ENCODE measurements around the gene PLGRKT. TPM values are rescaled to one million over a fixed set of nuclear protein-coding genes. Genes with fewer than 3 reads are reported as not detected.

The PLGRKT gene
- total RNA-seq, 4 donors from 2014 or later, result 6.9 to 18.5 (median 13.4) TPM

- Histone ChIP-seq H3K9me3 (no peaks in the 10 kb centered on the region), H3K4me3 (no peak overlapping the region), H3K4me1 (peaks cover 23% of the 10 kb centered on the region), H3K27ac (no peak overlapping the region), H3K27me3 (no peaks in the 10 kb centered on the region), H3K36me3 (peaks cover 2% of the 10 kb centered on the region)
- no peak for TF ChIP-seq EP300 (IDR thresholded peaks at IDR 0.05)
- DNase-seq (ENCODE audit: low spot score in 2 of 2), result no peak
- 88% methylated on average over 1 of the region's 1 CpG for WGBS
Observed at GRCh38 chr9:5452286-5452609, 14.5 kb upstream of the PLGRKT start.

DNA sequence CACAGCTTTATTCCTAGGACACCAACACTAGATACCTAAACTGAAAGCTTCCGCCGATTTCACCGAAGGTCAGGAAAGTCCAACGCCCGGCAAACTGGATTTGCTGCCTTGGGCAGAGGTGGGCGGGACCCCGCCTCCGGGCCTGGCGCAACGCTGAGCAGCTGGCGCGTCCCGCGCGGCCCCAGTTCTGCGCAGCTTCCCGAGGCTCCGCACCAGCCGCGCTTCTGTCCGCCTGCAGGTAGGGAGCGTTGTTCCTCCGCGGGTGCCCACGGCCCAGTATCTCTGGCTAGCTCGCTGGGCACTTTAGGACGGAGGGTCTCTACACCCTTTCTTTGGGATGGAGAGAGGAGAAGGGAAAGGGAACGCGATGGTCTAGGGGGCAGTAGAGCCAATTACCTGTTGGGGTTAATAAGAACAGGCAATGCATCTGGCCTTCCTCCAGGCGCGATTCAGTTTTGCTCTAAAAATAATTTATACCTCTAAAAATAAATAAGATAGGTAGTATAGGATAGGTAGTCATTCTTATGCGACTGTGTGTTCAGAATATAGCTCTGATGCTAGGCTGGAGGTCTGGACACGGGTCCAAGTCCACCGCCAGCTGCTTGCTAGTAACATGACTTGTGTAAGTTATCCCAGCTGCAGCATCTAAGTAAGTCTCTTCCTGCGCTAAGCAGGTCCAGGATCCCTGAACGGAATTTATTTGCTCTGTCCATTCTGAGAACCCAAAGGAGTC lies 12.8 kb upstream of the PLGRKT start, which contains the start of gene CD274:
Gene CD274, plus strand, starts transcription at position 184 of the 733 bp plus-strand sequence. CDS start 5,572 bp downstream, outside the sequence.
- TF ChIP-seq, protein P1, sequence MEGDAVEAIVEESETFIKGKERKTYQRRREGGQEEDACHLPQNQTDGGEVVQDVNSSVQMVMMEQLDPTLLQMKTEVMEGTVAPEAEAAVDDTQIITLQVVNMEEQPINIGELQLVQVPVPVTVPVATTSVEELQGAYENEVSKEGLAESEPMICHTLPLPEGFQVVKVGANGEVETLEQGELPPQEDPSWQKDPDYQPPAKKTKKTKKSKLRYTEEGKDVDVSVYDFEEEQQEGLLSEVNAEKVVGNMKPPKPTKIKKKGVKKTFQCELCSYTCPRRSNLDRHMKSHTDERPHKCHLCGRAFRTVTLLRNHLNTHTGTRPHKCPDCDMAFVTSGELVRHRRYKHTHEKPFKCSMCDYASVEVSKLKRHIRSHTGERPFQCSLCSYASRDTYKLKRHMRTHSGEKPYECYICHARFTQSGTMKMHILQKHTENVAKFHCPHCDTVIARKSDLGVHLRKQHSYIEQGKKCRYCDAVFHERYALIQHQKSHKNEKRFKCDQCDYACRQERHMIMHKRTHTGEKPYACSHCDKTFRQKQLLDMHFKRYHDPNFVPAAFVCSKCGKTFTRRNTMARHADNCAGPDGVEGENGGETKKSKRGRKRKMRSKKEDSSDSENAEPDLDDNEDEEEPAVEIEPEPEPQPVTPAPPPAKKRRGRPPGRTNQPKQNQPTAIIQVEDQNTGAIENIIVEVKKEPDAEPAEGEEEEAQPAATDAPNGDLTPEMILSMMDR (IDR thresholded peaks at IDR 0.05), result peak; percentile 27 to 69
- TF ChIP-seq EP300 (IDR thresholded peaks at IDR 0.05), result peak; percentile 23
- peak in 1 of 2 donors; percentile 32 for TF ChIP-seq POLR2A (IDR thresholded peaks at IDR 0.05)
- peak in 2 of 3 donors; percentile 46 to 88 for TF ChIP-seq POLR2AphosphoS5 (IDR thresholded peaks at IDR 0.05)
- WGBS, result 4% methylated on average over 33 of the region's 36 CpGs
- Histone ChIP-seq H3K4me3 (peak within 1 kb of the TSS; percentile 56), H3K27ac (peak within 1 kb of the TSS; percentile 76), H3K9me3 (no peaks in the 10 kb centered on the region), H3K27me3 (no peaks in the 10 kb centered on the region), H3K36me3 (no peaks in the 10 kb centered on the region), H3K4me1 (peaks cover 23% of the 10 kb centered on the region)
- peak; percentile 89 to 92 for DNase-seq (ENCODE audit: low spot score in 2 of 2)

DNA sequence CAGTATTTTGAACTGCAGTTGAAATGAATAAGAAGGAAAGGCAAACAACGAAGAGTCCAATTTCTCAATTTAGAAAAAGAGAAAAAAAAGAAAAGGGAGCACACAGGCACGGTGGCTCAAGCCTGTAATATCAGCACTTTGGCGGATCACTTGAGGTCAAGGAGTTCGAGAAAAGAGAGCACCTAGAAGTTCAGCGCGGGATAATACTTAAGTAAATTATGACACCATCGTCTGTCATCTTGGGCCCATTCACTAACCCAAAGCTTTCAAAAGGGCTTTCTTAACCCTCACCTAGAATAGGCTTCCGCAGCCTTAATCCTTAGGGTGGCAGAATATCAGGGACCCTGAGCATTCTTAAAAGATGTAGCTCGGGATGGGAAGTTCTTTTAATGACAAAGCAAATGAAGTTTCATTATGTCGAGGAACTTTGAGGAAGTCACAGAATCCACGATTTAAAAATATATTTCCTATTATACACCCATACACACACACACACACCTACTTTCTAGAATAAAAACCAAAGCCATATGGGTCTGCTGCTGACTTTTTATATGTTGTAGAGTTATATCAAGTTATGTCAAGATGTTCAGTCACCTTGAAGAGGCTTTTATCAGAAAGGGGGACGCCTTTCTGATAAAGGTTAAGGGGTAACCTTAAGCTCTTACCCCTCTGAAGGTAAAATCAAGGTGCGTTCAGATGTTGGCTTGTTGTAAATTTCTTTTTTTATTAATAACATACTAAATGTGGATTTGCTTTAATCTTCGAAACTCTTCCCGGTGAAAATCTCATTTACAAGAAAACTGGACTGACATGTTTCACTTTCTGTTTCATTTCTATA lies 12.0 kb upstream of the PLGRKT start:
- DNase-seq (ENCODE audit: low spot score in 2 of 2), result no peak
- H3K27me3 ChIP-seq, result no peaks in the 10 kb centered on the region
- H3K4me1 ChIP-seq, result peaks cover 23% of the 10 kb centered on the region
- H3K36me3 ChIP-seq, result no peaks in the 10 kb centered on the region
- WGBS, result 29% methylated on average over 15 of the region's 15 CpGs
- TF ChIP-seq POLR2A (IDR thresholded peaks at IDR 0.05), result no peak
- no peak for TF ChIP-seq EP300 (IDR thresholded peaks at IDR 0.05)
- peak overlapping the region; percentile 76 for H3K27ac ChIP-seq
- peak overlapping the region; percentile 56 for H3K4me3 ChIP-seq
- no peaks in the 10 kb centered on the region for H3K9me3 ChIP-seq

DNA sequence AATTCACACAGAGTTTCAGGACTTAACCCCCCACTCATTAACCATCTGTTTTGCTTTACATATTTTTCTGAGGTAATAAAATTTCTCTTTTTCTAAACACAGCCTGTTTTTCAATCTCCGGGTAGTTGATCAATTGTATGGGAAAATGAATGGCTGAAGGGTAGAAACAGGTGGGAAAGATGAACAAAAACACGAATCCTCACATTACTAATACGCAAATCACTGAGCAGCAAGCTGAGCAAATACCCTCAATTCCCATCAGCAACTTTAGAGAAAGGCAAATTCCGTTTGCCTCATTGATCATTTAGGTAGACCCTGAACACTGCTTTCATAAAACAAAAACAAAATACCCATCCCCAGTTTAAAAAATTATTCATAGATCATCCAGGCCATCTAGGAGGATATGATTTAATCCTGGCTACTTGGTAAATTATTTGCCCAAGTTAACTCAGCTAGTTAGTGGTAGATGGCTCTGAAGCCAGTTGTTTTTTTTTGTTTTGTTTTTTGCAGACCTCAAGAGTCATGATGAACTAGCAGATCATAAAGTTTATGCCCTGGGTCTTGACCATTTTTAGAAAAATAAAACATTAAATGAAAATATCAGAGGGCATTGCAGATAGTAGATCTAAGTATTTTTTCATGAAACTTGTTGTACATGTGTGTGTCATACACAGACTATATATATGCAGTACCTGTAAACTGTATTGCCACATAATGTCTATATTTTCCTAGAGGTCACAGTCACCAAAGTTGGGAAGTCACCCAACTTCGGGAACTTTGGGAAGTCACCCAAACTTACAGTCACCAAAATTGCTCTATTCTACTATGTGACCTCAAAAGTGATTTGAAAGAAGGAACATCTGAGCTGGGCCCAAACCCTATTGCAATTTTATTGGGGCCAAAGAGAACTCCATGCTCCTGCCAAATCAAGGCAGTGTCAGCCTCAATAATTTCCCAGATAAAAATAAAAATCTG lies 11.0 kb upstream of the PLGRKT start:
- Histone ChIP-seq H3K4me3 (peak overlapping the region; percentile 56), H3K4me1 (peaks cover 23% of the 10 kb centered on the region), H3K27me3 (no peaks in the 10 kb centered on the region), H3K36me3 (no peaks in the 10 kb centered on the region), H3K9me3 (no peaks in the 10 kb centered on the region), H3K27ac (no peak overlapping the region)
- DNase-seq (ENCODE audit: low spot score in 2 of 2), result no peak
- WGBS, result 86% methylated on average over 5 of the region's 5 CpGs
- no peak for TF ChIP-seq POLR2AphosphoS5 (IDR thresholded peaks at IDR 0.05)
- TF ChIP-seq EP300 (IDR thresholded peaks at IDR 0.05), result no peak
- no peak for TF ChIP-seq POLR2A (IDR thresholded peaks at IDR 0.05)
- TF ChIP-seq, protein P1 (IDR thresholded peaks at IDR 0.05), result no peak

- 93% methylated on average over 2 of the region's 2 CpGs for WGBS
- no peaks in the 10 kb centered on the region for H3K27me3 ChIP-seq
- peaks cover 23% of the 10 kb centered on the region for H3K4me1 ChIP-seq
- TF ChIP-seq POLR2A (IDR thresholded peaks at IDR 0.05) (no peak), POLR2AphosphoS5 (IDR thresholded peaks at IDR 0.05) (no peak), EP300 (IDR thresholded peaks at IDR 0.05) (no peak)
- TF ChIP-seq, protein P1 (IDR thresholded peaks at IDR 0.05), result no peak
- DNase-seq (ENCODE audit: low spot score in 2 of 2), result no peak
- no peaks in the 10 kb centered on the region for H3K9me3 ChIP-seq
- H3K27ac ChIP-seq, result no peak overlapping the region
- H3K36me3 ChIP-seq, result no peaks in the 10 kb centered on the region
- H3K4me3 ChIP-seq, result no peak overlapping the region
Observed at GRCh38 chr9:5448016-5448415, 10.3 kb upstream of the PLGRKT start.
